Inflammatory macrophage treated with lipopolysaccharide for 4 hours (primary cell): ENCODE measurements around the gene NTSR1.
"Not testable (repeated sequence)": the region's sequence is repeated elsewhere in the genome, so short reads cannot be mapped to it uniquely, and the experiment has no call there.

ENCODE experiments used
- DNase-seq: peaks from one replicate; pipeline ENCODE4 v3.0.0-alpha.2; 2020

Gene NTSR1

DNA sequence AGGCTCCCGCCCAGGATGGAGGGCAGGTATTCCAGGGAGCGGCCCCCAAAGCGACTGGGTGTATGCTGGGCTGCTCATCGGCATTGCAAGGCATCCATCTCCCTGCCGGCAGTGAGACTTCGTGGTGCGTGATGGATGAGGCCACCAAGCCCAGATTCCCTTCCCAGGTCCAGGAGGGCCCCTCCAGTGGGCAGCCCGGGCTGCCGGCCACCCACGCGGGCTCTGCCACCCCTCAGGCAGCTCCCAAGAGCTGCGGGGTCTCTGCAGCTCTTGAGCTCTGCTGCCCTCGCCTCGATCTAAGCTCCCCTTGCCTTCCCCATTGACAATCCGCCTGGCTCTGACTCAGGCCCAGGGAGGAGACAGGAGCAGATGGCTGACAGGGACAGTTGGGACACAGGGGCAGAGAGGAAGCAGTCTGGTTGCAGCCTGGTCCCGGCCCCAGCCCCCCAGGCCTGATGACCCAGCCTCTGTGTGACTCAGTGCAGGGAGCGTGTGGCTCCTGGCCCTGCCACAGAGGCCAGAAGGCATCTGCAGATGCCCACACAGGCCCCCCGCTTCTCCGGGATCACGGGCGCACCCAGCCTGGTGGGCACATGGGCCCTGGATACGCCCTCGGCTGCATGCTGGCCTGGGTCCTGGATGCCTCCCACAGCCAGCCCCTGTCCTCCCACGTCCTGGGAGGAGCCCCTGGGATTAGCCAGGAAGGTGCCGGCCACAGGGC is 33.3 kb upstream of the NTSR1 start:
- peak; percentile 94 for DNase-seq

DNA sequence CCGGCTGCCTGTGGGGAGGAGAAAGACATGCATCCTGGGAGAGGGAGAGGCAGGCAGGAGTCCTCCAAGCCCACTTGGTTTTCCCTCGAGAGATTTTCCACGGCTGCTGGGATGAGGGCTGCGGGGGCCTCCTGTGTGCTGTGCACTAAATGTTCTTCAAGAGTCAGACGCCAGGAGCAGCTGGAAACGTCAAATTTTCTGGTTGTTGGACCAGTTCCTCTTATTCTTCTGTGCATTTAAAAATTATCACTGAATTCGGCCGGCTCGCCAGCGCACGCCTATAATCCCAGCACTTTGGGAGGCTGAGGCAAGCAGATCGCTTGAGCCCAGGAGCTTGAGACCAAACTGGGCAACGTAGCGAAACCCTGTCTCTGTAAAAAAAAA is 32.8 kb upstream of the NTSR1 start:
- DNase-seq: no peak

DNA sequence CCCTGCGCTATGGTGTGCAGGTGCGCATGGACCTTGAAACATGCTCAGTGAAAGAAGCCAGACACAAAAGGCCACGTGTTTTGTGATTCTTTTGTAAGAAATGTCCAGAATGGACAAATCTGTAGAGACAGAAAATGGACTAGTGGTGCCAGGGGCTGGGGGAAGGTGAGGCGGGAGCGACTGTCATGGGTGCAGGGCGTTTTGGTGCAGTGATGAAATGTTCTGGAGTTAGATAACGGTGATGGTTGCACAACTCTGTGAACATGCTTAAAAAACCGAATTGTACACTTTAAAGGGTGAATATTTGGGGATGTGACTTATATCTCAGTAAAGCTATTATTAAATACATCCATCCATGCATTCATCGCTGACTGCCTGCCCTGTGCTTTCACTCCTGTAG is 31.7 kb upstream of the NTSR1 start:
- no peak for DNase-seq

DNA sequence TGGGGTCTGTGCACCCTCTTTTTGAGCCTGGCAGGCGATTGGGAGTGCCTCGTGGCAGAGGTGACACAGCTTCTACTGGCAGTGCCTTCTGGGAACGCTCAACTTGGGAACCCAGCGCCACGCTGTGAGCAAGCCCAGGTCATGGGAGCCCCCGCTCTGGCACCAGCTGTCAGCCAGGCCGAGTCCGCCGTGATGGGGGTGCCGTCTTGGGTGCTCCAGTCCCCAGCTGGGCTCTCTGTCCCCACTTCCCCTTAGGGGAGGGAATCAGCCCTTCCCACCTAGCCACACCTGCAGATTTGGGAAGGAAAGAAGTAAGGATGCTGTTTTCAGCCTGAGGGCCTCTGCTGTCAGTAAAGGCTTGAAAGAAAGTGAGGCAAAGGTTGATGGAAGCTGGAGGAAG is 31.0 kb upstream of the NTSR1 start:
- DNase-seq: no peak

DNA sequence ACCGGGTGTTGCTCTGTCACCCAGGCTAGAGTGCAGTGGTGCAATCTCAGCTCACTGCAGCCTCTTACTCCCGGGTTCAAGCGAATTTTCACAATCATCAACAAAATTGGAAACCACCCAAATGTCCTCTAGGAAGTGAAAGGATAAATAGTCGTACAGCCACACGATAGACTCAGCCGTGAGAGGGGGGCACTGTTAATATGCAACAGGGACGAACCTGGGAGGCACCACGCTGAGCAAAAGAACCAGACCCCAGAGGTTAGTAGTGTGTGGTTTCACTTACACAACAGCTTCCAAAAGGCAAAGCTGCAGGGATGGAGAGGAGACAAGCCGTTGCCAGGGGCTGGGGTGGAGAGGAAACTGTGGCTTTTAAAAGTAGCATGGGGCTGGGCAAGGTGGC is 30.1 kb upstream of the NTSR1 start:
- DNase-seq: peak; percentile 76

DNA sequence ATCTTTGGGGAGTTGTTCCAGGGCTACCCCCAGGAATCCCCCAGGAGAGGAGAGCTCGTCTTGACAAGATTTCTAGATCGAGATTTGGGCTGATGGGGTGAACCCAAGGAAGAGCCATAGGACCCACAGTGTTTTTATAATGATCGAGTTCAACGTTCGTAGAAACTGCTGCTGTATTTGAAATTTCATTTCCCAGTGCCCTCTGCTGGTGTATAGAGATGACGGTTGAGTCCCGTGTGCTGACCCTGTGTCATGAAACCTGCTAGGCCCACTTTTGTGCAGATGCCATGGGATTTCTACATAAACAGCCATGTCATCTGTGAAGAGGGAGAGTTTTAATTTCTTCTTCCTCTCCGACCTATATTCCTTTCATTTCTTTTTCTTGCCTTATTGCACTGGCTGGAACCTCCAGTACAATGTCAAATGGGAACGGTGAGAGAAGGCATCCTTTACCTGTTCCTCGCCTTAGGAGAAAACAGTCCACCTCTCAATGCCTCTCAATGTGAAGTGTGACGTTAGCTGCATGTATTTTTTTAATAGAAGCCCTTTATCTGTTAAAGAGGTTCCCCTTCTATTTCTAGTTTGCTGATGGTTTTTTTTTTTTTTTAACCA is 28.6 kb upstream of the NTSR1 start:
- no peak for DNase-seq

DNA sequence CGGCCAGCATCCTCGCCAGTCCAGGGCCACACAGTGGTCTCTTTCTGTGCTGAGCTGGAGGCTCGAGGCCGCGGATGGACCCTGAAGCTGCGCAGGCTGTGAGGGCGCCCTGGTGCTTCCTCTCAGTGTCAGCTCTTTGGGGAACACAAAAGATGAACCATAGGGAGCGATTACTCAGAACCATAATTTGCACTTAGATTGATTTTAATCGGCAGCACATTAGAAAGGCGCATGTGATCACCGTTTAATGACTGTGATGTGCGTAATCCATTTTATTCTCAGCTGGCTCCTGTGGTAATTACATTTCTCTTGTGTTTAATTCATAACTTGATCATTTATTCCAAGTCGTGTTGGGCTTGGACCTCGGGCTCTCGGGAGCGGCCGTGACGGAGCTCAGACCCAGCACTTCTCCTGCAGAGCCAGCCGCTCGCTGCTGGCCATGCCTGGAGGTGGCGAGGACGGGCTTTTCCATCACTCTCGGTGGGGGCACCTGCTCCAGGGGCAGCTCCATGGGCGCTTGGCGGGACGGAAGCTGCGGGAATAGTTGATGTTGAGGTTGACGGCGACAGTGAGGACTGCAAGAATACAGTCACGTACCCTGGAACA is 25.6 kb upstream of the NTSR1 start:
- no peak for DNase-seq

DNA sequence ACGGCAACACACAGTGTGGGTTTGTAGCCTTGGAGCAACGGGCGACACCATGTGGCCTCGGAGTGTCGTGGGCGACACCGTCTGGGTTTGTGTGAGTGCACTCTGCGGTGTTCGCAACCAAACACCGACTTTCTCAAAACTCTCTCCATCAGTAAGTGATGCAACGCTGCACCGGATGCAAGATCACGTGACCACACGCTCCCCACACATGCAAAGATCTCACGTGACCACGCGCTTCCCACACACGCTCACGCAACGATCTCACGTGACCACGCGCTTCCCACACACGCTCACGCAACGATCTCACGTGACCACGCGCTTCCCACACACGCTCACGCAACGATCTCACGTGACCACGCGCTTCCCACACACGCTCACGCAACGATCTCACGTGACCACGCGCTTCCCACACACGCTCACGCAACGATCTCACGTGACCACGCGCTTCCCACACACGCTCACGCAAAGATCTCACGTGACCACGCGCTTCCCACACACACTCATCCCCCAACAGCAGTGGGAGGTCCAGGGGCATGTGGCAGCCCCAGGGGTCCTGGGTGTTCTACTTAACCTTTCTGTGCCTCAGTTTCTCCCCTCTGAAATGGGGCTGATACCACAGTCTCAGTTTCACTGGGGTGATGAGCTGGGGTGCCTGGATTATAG is 24.8 kb upstream of the NTSR1 start:
- DNase-seq: not testable (repeated sequence)

DNA sequence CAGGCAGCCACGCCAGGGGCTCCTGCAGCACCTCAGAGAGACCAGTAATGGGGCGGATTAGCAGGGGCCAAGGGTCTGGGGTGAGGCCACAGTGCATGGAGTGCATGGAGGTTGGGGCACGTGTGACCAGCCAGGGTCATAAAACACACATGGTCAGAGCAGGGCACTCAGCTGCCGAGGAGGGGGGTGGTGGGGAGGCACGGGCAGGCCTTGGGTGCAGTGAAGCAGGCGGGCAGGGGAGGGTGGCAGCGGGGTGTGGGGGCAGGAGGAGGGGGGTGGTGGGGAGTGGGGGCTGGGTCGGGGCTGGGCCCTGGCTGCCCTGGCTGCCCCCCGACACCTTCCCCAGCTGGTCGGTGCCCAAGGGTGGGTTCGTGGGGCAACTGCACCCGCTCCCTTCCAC is 23.7 kb upstream of the NTSR1 start:
- no peak for DNase-seq

DNA sequence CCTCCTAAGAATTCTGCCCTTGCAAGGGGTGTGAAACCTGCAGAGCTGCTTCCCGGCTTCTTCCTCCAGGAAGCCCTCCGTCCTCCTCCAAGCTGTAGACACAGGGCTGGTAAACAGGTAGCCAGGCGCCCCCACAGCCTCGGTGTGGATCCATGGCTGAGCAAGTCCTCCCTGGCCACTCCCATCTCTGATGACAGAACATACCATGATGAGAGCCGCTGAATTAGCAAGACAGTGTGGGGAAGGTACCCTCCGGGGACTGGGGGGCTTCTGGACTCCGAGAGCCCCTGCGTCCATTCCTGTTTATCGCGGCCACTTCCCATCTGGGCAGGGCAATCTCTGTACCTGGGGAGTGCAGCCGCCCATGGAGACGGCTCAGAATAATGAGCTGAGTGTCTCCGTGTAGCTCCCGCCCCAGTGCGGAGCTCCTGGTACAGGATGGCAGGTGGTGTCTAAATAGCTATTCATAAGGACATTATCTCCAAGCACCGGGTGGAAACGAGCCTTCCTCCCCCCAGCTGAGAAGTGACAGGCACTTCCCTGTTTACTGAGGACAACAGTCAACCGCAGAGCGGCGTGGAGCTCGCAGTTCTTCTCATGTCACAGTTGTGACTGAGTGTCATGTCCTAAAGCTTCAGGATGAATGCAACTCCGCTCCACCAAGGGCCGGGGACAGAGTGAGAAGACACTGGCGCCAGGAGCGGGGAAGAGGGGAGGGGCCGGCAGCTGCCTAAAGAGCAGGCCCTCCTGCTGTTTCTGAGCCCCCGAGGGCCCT is 22.7 kb upstream of the NTSR1 start:
- peak; percentile 88 for DNase-seq

DNA sequence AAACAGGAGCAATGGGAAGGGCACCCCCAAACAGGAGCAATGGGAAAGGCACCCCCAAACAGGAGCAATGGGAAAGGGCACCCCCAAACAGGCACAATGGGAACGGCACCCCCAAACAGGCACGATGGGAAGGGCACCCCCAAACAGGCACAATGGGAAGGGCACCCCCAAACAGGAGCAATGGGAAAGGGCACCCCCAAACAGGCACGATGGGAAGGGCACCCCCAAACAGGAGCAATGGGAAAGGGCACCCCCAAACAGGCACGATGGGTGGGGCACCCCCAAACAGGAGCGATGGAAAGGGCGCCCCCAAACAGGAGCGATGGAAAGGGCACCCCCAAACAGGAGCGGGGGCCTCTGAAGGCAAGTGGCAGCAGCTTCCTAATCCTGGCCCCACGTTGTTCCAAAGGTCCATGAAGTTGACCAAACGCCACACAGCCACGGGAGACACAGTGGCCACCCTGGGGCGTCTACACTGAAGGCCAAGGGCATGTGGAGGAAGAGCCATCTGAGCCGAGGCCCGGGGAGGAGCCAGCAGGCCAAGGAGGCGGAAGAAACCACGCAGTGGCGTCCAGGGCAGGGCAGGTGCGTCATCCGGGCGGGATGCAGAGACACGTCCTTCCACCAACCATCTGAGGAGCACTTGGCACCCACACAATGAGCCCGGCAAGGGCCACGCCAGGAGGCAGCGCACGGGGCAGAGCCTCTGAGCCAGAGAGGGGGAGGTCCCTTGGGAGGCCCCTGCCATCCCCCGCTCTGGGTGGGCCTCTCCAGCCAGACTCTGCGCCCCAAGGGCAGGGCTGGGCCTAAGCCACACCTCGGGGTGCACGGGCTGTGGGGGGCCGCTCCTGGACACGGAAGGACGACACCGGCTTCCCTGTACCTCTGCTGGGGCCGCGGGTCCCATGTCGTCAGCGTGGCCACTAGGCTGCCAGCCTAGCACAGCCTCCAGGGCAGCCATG is 21.5 kb upstream of the NTSR1 start:
- DNase-seq: no peak

DNA sequence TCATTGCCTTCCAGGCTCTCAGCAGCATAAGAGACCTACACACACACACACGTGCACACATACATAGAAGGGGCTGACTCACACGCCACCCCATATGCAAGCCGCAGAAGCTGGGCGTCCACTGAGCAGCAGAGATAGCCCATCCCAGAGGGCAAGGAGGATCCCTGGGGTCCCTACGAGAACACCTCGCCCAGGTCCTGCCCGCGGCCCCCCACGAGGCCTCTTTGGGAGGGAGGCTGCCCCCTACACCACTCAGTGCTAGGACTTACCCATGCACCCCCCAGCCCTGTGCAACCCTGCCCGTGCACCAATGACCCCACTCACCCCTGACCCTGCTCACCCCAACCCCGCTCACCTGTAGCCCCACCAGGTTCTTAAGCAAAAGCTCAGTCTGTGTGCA is 20.6 kb upstream of the NTSR1 start:
- no peak for DNase-seq

DNA sequence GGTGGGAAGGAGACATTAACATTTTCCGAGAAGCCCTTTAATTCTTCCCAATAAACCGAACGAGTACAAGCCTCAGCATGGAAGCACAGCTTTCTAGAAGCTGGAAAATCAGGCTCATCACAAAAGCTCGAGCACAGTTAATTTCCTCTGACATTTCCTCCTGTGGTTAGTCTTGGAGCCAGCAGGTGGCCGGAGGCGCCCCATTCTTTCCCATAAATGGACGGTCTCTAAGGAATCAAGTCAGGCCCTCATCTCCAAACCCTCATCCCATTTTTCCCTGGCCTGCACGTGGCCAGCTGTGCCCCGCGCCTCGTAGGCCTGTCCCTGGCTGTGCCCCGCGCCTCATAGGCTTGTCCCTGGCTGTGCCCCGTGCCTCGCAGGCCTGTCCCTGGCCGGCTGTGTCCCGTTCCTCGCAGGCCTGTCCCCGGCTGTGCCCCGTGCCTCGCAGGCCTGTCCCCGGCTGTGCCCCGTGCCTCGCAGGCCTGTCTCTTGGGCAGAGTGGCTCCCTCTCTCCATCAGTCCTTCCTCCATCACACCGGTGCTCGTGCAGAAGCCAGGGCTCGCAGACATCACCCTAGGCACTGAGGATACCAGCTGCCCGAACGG is 19.7 kb upstream of the NTSR1 start:
- no peak for DNase-seq

DNA sequence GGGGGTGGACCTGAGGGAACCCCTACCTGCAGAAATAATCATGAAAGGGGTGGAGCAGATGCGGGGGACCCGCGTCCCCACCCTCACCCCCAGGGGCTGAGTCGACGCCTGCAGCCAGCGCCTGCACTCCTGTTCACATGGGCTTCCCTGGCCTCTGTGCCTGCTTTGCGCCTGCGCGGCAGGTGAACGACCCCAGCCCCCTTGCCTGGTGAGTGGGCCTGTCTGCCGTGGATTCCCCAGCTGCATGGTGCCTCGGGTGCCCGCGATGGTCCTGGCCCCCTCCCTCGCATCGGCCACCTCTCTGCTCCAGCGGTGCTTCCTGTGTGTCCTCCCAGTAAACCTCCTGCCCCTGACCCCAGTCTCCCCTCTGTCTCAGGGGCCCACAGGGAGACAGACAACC is 18.8 kb upstream of the NTSR1 start:
- DNase-seq: no peak

DNA sequence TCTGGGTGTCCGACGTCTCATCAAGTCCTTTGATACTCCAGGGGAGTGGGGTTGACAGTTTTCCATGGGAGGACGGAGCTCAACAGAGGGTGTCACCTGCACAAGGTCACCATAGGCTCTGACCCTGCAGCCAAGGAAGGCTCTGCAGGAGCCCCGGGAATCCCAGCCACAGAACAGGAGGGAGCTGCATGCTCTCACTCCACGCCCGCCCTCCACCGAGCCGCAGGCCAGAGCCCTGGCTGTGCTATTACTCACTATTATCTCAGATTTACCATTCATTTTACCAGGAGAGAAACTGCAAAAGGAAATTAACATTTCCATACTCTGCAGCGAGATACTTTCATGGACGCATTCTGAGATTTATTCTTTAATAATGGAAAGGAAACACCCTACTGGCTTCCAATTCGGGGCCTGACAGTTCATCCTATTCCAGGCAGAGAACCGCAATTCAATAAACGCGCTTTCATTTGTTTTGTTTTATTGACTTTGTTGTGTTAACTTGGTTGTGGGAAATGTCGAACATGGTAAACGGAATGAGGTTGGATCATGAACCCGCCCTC is 18.3 kb upstream of the NTSR1 start:
- DNase-seq: no peak

DNA sequence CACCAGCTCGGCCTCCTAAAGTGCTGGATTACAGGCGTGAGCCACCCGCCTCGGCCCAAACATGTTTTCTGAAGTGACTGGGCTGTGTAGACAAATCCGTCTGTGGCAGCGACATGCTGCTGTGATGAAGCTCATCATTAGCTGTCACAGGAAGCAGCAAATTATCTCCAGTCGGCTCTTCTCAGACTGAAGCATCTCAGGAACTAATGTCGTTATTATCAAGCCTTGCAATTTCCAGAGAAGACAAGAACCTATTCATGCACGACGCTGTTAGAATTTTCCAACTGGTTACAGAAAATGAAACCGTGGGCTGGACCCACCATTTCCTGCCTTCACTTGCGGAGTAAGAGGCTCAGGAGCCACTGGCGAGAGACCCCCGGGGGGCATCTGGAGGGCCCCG is 17.1 kb upstream of the NTSR1 start:
- DNase-seq: no peak

DNA sequence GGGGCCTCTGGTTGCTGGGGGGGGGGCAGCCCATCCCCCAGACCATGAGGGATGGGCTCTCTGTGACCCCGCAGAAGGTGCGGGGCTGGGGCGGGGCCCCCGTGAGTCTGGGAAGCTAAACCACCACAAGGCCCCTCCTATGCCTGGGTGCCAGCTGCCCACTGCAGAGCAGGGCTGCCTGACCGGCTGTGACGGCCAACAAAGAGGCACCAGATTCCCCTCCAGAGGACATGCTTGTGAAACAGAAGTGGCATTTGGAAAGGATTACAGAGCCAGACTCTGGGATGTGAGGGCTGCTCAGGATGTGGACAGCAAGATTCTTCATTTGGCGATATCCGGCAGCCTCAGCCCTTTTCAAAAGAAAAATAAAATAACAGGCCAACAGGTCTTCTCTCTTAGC is 16.5 kb upstream of the NTSR1 start:
- DNase-seq: no peak

DNA sequence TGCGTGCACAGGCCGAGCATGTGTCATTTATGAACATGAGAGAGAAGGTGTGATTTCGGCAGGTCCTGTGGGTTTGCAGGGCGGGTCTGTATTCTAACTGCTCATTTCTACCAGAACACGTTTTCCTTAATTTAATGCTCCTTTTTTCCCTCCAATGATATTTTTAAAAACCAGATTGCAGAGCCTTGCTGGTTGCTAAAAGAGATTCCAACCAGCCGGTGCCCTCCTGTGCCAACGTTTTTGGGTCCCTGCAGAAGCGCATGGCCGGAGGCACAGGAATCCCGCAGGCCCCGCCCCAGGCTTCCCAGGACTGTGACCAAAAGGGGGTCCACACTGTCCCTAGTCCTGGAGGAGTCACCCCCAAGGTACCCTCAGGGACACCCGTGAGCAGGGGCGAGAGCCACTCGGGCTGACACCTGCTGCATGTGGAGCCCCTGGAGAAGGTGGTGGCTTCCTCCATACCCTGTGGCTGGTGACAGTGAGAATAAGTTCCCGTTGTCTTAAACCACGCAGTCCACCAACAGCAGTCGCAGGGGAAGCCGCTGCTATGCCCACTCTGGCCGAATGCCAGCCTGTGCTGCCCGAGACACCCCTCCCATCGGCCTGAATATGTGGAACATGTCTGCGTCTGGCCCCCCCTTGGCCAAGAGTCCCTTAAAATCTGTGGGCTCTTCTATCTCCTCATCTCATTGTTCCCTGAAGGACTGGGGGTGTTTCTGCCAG is 15.7 kb upstream of the NTSR1 start:
- DNase-seq: no peak

DNA sequence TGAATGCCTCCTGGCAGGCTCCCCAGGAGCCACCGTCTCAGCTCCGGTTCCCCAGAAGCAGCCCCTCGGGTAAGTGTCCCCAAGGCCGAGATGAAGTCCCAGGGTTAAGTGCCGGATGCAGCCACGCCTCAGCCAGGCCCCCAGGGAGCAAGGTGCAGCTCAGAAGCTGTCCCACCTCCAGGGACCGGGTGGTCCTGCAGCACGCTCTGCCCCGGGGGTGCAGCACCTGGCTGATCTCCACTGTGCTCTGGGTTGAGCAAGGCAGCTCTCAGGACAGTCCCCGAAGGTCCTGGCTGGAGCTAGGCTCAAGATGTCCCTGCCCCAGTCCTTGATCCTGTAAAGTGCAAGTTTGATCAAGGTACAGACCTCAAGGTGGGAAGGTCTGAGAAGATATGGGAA is 15.1 kb upstream of the NTSR1 start:
- DNase-seq: no peak

DNA sequence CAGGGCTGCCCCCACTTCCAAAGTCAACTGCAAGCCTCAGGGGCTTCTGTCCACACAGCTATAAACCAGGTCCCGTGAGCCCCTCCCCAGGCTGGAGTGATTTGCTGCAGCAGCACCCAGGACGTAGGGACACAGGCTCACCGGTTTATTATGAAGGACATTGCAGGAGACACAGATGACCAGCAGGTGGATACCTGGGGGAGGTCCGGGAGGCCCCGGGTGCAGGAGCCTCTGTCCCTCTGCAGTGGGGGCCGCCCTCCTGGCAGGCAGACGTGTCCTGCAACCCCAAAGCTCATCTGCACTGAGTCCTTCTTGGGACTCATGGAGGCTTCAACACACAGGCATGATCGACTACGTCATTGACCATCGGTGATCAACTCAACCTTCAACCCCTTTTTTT is 14.5 kb upstream of the NTSR1 start:
- DNase-seq: no peak

DNA sequence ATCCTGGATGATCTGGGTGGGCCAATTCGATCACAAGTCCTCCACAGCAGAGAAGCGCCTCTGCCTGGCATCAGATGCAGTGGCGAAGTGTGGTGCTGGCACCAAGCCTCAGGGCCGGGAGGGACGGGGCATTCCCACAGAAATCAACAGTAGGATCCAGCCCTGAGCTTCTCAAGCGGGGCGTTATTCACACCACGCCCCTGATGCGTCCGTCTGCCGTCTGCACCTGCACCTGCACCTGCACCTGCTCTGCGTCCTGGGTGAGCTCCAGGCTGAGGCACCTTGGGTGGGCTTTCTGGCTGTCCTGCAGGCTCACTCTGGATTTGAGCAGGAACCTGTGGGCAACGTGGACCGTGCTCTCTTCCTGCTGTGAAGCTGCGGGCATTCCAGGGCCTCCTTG is 13.8 kb upstream of the NTSR1 start:
- DNase-seq: no peak
